NCI-H524 treated with DMSO at 0.1 percent for 48 hours (cell line): ENCODE data around the gene RBKS.
"Not testable (repeated sequence)": the region's sequence is repeated elsewhere in the genome, so short reads cannot be mapped to it uniquely, and the experiment has no call there.

ENCODE experiments used
- DNase-seq: peaks from one replicate; lab custom pipeline; 2025; lab: John Stamatoyannopoulos, UW

The RBKS gene

DNA sequence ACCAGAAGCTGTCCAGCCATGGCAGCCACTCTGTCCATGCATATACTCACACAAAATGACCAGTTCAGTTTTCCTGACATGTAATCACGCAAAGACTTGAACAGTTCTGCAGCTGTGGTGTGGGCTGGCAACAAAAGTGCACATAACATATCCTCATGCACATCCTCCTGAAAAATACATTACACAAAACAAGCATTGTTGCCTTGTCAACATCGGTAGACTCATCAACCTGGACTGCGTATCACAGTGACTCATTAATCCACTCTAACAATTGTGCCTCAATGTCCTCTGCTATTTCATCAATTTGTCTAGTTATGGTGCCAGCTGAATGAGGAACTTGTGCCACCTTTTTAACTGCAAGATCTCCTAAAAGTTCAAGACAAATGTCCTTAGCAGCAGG is 19.5 kb downstream of the RBKS start:
- DNase-seq = no peak

DNA sequence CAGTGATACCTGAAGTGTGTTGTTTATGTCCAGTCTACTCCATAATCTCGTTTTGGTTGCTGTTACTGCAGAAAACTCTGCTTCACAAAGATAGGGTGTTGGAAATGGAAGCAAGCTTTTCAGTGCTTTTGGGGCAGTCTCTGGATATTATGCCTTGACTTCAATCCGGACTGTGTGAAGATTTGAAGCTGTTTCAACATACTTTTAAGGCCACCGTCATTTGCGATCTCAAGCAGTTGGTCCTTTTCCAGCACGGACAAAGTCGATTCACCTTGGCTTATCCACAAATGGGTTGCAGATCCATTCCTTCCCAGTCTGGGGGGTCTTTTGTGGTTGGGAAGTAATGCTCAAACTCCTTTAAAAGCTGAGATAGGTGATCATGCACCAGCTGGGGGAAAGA is 20.4 kb downstream of the RBKS start:
- no peak for DNase-seq

DNA sequence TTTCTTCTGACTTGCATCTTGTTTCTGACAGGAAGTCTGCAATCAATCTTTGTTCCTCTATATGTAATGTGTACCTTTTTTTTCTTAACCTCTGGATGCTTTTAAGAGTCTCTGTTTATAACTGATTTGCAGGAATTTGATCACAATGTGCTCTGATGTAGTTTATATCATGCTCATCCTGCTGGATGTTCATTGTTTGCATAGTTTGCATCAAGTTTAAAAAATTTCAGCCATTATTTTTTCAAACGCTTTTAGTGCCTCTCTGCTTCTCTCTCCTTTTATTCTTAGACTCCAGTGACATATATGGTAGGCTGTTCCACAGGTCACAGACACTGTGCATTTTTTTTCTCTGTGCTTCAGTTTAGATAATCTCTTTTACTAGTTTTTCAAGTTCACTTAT is 23.9 kb downstream of the RBKS start:
- no peak for DNase-seq

DNA sequence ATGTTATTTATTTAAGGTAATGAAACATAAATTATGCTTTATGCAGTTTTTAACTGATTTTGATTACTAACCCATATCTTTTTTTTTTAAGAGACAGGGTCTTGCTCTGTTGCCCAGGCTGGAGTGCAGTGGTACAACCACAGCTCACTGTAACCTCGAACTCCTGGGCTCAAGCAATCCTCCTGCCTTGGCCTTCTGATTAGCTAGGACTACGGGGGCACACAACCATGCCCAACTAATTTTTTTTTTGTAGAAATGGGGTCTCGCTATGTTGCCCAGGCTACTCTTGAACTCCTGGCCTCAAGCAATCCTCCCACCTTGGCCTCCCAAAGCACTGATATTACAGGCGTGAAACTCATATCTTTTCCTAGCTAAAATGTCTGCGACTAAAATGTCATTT is 26.2 kb downstream of the RBKS start:
- not testable (repeated sequence) for DNase-seq

DNA sequence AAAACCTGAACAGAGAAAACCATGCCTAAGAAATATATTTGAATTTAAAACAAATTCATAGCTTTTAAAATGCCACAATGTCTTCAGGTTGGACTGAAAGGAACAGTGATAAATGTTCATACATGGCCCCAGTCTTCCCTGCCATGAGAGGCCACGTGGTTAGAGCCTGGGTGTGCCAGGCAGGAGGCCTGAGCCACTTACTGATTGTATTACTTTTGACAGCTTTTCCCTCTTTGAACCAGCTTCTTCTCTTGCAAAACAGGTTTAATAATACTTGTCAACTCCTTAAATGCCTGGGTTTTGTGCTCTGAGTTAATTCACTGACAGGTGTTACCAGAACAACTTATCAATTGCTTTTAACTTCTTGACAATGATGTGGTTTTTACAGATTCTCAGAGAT is 27.0 kb downstream of the RBKS start:
- no peak for DNase-seq

DNA sequence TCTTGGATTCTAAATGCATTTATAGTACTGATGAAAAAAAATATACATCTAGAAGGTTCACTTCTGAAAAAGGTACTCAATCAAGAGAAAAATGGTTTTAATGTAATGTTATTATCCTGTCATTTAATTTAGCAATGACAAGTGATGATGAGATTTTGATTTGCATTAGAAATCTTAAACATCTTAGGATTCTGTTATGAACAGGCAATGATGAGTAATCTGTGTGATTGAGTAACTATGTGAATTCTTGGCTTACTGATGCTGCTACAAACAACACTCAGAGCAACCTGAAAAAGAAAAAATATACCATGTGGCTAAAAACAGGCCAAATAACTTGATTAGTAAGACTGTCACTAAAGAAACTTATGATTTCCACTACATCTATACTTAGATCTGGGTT is 30.1 kb downstream of the RBKS start:
- DNase-seq = no peak

DNA sequence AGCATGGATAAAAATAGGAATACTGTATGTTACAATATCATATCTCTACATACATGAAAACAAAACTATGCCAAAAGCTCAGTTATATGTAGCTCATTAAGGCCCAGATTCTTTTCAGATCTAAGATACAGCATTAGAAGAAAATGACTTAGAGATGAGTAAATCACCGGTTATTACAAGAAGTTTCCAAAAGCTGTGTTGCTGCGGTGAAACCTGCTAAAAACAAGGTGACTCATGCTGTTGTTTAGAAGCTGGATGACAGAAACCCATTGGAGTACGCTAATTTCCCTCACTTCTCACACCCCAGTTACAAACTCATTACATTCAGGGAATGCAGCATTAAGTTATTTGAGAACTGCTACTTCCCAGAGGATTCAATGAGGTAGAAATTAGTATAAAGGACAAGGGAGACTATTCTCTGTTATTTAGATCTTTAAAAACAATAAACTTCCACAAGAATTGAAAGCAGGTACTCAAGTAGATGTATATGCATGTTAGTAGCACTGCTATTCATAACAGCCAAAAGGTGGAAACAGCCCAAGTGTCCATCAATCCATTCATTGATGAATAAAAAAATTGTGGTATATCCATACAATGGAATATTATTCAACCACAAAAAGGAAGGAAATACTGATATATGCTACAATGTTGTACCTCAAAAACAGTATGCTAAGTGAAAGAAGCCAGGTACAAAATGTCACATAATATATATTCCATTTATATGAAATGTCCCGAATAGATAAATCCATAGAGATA is 32.6 kb downstream of the RBKS start:
- DNase-seq = no peak

DNA sequence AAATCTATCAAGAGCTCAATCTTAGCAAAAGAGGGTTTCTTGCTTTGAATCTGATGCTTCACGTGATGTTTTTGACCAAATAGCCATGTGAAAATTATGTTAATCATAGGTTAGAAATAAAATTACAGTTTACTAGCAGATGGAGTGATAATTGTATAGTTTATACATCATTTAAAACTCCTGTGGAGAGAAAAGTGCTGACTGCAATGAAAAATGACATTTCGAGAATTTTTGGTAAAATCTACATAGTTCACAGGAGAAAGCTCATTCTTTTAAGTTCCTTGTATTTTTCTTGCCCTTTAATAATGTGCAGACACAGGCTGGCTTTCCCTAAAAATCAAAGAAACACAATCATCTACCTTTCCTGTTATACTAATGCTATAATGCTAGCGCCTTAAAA is 33.2 kb downstream of the RBKS start:
- DNase-seq = no peak

DNA sequence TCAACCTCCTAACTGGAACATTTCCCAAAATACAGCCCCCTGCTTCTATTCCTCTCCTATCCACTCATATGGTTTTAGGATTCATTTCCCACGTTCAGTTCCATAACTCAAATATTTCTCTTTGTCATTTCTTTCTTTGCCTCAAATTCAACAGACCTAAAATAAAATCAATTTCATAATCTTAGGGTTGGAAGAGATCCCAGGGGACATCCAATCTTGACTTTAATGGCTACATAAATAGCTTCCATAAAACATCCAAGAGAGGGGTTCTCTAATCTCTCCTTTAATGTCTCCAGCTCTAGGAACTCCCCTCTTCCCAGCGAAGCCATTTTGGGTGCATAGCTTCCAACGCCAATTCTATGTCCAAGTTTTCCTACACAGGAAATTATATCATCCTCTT is 33.8 kb downstream of the RBKS start:
- no peak for DNase-seq

DNA sequence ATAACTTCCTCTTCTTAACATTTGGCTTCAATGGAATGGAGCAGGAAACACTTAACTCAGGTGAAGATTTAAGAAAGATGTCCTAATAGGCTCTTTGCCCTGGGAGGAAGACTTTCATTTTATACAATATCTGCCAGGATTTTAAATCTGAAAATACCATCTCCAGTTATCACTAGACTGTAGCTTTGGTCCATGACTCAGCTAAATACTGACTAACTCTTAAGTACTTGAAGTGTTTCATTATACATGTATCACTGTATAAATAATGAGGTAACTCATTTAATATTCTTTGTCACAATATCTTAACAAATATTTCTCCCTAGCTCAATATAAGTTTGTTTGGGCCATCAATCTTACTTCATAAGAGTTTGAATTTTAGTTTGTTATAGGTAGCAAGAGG is 34.7 kb downstream of the RBKS start:
- no peak for DNase-seq

DNA sequence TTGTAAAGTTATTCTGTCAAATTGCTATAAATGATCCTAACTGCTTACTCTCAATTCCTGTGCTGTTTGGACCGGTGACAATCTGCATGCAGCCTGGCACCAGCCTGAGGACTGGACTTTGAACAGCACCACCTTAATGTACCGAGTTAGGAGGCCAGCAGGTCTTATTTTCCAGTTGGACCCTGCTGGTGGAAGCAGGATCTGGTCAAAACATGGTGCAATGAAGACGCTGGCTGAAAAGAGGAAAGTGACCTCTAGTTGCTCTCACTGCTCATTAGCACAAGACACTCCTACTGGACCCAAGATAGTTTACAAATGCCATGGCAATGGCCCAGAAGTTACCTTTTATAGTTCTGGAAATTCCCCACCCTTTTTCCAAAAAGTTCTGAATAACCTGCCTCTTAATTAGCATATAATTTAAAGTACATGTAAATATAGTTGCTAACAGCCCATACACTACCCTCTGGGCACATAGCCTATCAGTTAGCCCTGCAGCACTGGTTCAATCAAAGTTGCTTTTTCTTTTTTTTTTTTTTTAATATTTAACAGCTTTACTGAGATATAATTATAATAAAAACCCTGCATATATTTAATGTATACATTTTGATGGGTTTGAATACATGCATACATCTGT is 35.8 kb downstream of the RBKS start:
- DNase-seq = no peak

DNA sequence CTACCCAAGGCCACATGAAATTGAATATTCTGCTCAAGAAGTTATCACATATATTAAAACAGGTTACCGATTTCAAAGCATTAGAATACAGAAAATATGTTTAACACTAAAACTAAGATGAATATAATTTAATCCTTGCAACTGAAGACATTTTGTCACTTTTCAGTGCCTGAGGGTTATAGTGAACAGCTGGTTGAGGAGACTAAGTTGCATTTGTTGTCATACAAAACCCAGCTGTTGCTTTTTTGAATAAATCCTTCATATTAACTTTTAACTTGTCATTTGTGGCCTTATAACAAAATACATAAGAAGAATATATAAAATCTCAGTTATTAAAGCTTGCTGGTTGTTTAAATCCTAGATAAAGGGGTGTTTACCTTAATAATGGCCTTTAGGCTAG is 37.5 kb downstream of the RBKS start:
- no peak for DNase-seq

DNA sequence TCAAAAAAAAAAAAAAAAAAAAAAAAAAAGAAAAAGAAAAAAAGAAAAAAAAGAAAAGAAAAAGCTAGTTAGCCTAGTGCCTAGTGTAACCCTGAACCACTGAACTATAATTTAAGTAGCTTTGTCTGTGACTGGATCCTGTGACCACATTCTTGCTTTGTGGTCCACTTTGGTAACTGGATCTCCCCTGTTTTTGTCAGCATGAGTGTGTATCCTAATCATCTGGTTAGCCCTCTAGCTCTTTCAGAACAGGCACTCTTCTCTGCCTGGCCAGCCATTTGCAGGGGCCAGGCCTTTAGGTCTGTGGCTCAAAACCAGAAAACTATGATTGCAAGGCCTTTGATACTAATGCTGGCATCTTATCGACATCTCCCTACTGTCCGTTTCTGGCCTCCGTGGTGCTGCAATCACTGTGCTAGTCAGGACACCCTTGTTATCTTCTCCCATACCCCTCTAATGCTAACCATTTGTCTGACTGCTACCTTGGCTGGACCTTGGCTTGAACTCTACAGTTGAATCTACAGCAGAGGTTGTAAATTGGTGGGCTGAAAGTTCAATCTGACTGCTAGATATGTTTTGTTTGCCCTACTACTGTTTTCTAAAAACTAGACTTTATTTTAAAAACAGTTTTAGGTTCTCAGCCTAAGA is 40.5 kb downstream of the RBKS start:
- DNase-seq = no peak

DNA sequence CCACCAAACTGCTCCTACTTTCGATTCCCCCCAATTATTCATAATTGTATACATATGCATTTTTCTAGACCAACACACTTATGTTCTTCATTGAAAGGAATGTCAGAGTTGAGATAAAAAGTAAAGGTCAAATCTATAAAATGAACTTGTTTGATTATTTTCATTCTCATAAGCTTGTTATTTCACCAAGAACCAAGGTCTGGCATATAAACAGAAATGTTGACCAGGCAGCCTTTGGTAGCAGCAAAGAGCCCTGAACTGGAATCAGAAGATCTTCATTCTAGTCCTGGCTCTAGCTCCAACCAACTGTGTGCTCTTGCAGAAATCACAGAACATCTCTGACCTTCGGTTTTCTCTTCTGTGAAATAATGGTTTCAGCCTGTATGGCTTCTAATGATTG is 42.9 kb downstream of the RBKS start:
- no peak for DNase-seq

DNA sequence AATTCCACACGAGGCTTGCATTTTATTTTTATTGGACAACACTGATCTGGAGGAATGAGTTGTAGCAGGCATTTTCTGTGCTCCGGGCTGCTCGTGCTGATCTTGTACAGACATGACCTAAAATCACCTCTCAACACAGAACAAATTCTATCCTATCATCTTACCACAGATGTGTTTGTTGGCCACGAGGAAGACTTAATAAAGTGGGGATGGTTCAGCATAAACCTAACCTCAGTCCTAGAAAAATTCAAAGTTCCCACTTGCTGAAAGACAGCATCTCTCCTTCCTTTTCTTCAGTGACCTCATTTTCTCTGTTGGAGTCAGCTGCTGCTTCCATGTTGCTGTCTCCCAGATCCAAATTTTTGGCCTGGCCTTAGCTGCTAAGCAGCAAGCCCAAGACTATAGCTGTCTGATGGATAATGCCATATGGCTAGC is 45.3 kb downstream of the RBKS start:
- no peak for DNase-seq

DNA sequence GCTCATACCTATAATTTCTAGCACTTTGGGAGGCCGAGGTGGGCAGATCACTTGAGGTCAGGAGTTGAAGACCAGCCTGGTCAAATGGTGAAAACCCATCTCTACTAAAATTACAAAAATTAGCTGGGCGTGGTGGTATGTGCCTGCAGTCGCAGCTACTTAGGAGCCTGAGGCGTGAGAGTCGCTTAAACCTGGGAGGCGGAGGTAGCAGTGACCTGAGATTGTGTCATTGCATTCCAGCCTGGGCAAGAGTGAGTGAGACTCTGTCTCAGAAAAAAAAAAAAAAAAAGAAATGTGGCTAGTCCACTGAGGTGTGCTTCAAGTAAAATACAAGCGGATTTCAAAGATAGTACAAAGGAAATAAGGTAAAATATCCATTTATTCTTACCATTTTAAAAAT is 46.2 kb downstream of the RBKS start:
- DNase-seq = no peak

DNA sequence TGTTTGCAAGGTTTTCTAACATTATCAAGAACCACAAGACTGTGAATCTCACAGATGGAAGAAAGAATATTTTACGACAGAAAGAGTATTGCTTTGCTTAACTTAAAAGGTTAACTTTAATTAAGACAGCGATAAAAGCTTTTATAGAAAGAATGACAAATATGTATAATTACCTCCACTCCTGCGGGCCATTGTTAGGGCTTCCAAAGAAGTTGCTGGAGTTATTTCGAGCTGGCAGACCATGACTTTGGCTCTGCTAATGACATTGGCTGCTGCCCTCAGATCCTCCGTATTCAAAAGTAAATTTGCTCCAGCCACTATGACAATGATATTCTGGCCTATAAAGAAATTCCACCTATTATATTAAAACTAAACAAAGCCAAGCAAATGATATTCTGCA is 47.3 kb downstream of the RBKS start:
- no peak for DNase-seq

DNA sequence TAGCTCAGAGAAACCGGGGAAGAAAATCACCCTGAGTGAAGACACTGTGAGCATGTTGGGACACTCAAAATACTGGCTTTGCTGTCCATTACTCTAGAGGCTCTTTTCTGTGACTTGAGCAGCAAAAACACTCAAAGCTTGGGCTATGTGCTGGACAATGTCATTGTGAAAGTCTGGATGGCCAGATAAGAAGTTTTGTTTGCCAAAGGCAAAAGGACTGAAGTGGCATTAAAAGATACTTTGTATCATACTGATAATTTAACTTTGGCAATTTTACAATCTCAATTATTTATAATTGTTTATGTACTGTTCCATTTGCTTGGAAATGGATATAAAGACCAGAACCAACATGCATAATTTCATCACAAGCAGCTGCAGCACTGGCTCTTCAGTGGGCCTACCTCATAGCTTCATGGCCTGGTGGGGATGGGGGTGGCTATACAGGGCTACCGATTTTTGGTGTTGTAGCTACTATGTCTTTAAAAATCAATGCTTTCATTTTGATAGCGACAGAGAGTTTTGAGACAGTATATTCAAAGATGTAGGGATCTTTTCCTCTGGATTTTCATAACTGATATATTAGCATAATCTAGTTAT is 51.1 kb downstream of the RBKS start:
- no peak for DNase-seq

DNA sequence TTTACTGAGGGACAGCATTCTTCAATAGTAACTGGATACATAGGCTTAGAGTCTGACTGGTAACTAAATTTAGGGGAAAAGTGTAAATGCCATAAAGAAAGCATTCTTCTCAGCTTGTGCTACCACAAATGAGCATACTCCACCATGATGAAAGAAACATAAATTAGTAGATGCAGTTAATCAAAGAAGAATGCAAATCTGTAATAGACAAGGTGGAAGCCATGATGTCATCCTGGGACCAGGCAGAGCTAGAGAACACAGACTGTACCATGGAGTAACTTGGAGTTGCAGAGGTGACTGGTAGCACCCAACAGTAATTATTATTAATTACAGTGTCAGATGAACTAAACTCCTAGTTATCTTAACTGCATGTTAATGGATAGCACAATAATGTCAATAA is 51.7 kb downstream of the RBKS start:
- no peak for DNase-seq

DNA sequence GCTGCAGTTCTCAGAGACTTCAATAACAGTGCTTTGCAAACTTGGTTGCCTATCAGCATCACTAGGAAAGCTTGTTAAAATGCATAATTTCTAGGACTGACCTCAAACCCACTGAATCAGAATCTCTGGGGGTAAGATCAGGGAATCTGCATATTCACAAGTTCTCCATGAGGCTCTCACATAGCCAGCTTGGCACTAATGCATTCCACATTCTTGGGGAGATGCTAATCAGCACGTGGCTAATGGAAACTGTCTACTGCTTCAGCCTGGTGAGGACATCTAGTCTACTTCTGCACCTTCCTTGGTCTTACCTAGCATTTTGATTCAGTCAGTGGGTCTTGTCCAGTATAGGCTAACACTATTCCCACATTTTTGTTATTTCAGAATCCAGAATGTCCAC is 56.3 kb downstream of the RBKS start:
- no peak for DNase-seq

DNA sequence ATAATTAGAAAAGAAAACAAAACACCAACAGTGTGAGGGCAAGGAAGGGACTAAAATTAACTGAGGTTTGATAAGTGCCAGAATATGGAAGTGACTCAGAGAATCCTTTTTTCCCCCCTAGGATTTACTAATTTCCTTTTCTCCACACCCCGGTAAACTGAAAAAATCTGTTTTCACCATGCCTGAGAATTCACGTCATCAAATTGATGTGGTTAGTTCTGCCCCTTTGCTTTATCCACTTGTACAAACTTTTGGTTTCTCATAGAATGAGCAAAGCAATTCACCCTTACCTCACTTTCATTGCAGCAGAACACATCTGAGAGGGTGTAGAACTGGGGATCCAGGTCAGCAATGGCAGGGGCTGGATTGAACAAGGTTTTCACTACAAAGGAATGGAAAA is 57.8 kb downstream of the RBKS start:
- DNase-seq = no peak

DNA sequence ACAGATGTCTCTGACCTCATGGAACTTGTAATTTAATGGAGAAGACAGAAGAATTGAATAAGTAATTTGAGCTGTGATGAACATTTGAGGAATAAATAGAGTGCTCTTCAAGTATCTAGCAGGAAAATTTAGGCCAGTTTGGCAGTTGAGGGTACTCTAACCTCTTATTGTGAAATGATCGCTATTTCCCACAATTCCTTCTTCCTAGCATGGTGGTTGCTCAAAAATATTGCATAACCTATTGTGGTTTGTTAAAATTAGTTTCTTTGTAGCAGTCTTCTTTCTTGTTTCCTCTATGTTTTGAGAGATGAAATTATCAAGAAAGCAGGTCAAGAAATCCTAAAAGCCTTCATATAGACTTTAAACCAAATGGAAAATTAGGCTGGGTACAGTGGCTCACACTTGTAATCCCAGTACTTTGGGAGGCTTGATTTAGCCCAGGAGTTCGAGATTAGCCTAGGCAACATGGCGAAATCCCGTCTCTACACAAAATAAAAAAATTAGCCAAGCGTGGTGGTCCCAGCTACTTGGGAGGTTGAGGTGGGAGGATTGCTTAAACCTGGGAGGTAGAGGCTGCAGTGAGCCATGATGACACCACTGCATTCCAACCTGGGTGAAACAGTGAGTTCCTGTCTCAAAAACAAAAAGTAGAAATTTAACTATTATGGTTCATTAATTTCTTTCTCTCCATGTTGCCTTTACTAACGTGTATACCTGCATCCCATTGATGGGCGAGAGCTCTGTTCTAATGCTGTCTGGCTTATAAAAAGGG is 58.7 kb downstream of the RBKS start:
- DNase-seq = no peak
